ENCODE measurements around the gene UNC5A.

UNC5A gene

DNA sequence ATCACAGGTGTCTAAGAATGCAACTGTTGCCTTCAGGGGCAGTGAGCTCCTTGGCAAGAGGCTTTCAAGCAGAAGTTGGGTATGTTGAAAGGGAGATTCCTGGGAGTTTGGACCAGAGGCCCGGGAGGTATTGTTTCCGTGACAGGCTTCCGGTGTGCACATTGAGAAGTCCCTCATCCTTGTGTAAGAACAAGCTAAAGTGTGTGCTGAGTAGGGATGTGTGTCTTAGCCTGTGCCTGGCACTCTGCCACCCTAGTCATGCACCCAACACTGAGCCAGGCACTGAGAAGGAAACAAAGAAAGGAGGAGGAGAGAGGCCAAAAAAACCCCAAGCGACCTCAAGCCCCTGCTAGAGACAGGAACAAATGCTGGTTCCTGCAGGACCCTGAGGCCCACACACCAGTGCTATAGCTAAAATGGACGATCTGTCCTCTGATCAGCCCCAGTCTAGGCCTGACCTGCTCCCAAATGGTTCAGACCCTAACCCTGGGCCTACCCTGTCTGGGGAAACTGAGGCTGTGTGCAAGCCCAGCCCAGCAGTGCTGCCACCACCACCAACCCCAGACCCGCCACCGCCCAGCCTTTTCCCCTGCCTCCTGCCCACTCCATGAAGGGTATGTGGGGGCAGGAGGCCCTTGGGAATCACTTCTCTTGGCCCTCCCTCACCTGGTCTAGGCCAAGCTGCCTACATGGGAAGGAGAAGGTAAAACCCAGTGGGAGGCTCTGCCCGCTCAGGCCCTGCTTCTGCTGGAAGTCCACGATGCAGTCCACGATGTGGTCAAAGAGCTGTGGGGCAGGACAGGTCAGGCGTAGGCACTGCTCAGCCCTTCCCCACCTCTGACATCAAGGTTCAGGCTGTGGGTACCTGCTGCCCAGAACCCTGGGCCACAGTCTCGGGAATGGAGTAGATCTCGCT lies 76.2 kb downstream of the UNC5A start:
- no peaks in the 10 kb centered on the region for H3K4me1 Mint-ChIP-seq (ENCODE audit: low read depth)
- peaks cover under 1% of the 10 kb centered on the region for H3K27me3 Mint-ChIP-seq
- no peaks in the 10 kb centered on the region for H3K9me3 Mint-ChIP-seq (ENCODE audit: low read depth)
- H3K36me3 Mint-ChIP-seq = no peaks in the 10 kb centered on the region
- H3K27ac Mint-ChIP-seq = no peak overlapping the region
- no peak overlapping the region for H3K4me3 Mint-ChIP-seq

DNA sequence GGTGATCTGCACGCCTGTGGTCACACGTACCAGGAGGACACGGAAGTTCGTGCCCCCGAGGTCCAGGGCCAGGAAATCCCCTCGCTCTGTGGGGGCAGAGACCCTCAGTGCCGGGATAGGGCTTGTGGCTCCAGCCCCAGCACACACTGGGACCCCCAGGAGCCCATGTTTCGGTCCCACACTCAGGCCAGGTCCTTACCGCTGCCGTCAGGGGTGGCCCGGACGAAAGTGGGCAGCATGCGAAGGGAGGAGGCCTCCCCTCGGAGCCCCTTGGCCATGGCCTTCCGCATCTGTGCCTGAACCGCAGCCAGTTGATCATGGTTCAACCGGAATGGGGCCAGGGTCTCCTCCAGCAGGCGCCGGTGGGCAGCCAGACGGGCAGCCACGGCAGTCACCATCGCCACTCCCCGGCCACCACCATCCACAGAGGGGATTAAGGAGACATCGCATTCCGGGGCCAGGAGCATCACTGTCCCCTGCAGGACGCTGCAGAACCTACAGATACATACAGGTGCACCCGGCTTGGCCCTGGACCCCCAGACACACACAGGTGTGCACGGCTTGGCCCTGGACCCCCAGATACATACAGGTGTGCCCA lies 77.0 kb downstream of the UNC5A start:
- no peaks in the 10 kb centered on the region for H3K36me3 Mint-ChIP-seq
- no peaks in the 10 kb centered on the region for H3K4me1 Mint-ChIP-seq (ENCODE audit: low read depth)
- H3K27ac Mint-ChIP-seq = no peak overlapping the region
- peaks cover 5% of the 10 kb centered on the region for H3K27me3 Mint-ChIP-seq
- H3K4me3 Mint-ChIP-seq = no peak overlapping the region
- H3K9me3 Mint-ChIP-seq (ENCODE audit: low read depth) = no peaks in the 10 kb centered on the region

DNA sequence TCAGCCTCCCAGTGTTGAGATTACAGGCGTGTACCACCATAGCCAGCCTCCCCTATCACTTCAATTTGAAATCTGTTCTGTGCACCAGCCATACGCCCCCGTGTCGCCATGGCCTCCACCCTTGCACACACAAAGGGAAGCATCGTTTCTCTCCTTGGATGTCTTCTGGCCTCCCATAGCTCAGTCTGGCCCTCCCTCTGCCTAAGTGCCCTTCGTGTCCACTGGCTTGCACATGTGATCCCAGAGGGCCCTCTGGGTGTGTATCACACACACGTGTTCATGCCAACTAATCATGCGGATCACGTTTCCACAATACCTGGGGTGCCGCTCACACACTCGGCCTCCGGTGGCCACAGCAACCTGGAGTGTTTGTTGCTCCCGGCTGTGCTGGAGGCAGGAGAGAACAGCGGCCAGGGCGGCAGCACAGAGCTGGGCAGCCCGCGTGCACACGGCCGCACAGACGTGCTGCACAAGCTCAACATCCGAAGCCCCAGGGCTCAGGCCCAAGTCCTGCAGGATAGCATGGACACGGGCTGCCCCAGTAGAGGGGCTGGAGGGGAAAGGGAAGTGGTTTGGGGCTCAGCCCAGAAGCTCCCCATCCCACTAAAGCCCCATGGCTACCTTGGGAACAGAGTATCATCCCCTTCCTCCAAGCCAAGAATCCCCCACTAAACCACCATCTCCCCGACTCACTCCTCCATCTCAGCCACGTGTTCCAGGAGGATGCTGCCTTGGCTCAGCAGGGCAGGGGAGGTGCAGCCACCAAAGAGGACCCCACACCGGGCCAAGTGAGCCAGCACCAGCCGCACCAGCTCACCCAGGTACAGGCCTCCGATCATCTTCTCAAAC lies 77.9 kb downstream of the UNC5A start:
- Mint-ChIP-seq H3K4me1 (ENCODE audit: low read depth) (no peaks in the 10 kb centered on the region), H3K36me3 (no peaks in the 10 kb centered on the region), H3K27me3 (peaks cover 5% of the 10 kb centered on the region), H3K9me3 (ENCODE audit: low read depth) (no peaks in the 10 kb centered on the region), H3K4me3 (no peak overlapping the region), H3K27ac (no peak overlapping the region)

DNA sequence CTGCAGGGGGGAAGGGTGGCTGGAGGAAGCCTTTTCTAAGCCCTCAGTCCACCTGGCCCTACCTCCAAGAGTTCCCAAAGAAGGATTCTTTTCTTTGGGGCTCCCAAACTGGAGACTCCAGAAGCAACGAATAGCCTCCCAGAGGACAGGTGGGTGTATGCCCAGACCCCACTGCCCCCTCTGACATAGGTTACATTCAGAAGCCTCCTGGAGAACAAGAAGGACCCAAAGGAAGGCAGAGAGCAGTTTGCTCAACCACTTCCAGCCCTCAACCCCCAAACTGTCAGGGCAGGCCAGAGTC lies 78.5 kb downstream of the UNC5A start:
- Mint-ChIP-seq H3K9me3 (ENCODE audit: low read depth) (no peaks in the 10 kb centered on the region), H3K27ac (no peak overlapping the region), H3K36me3 (no peaks in the 10 kb centered on the region)

DNA sequence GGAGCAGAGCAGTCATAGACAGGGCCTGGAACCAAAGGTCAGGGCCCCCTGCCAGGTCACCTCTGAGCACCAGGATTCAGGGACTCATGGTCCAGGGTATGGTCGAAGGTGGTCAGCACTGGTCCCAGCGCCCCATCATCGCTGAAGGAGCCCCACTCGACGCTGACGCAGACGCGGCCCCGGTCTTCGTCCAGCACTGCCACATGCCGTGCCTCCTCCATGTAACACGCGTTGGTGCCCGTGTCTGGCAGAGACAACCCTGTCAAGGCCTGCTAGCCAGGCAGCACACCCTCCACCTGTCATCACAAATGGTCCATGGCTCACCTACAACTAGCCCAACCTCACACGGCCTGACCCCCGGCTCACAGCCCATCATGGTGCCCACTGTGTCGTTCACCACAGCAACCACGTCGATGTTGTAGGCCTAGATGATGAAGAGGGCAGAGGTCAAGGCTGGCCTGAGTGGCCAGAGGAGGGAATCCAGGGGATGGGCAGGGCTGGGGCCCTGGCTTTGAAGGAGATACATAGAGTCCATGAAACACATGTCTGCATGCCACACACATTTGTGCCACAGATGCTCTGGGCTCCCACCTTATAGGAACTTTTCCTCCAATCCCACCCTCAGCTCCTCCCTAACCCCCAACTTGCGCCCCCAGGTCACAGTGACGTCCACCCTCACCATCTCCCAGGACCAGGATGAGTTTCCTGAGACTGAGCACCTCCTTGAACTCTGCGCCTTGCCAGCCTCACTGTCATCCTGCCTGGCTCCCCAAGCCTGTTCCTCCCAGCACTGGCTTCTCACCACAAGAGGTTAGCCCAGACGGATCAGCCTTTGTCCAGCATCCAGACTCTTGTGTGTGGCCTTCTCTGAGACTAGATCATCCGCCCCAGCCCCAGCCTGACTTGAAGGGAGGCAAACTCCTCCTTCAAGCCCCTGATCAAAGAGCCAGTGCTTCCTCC lies 79.2 kb downstream of the UNC5A start:
- no peak overlapping the region for H3K27ac Mint-ChIP-seq
- no peaks in the 10 kb centered on the region for H3K4me1 Mint-ChIP-seq (ENCODE audit: low read depth)
- H3K4me3 Mint-ChIP-seq = no peak overlapping the region
- H3K36me3 Mint-ChIP-seq = no peaks in the 10 kb centered on the region
- no peaks in the 10 kb centered on the region for H3K9me3 Mint-ChIP-seq (ENCODE audit: low read depth)
- peaks cover 5% of the 10 kb centered on the region for H3K27me3 Mint-ChIP-seq

More for the DNA sequence above, 78.5 kb downstream of the UNC5A start:
- Mint-ChIP-seq H3K27me3 (peaks cover 5% of the 10 kb centered on the region), H3K4me1 (ENCODE audit: low read depth) (no peaks in the 10 kb centered on the region), H3K4me3 (no peak overlapping the region)

DNA sequence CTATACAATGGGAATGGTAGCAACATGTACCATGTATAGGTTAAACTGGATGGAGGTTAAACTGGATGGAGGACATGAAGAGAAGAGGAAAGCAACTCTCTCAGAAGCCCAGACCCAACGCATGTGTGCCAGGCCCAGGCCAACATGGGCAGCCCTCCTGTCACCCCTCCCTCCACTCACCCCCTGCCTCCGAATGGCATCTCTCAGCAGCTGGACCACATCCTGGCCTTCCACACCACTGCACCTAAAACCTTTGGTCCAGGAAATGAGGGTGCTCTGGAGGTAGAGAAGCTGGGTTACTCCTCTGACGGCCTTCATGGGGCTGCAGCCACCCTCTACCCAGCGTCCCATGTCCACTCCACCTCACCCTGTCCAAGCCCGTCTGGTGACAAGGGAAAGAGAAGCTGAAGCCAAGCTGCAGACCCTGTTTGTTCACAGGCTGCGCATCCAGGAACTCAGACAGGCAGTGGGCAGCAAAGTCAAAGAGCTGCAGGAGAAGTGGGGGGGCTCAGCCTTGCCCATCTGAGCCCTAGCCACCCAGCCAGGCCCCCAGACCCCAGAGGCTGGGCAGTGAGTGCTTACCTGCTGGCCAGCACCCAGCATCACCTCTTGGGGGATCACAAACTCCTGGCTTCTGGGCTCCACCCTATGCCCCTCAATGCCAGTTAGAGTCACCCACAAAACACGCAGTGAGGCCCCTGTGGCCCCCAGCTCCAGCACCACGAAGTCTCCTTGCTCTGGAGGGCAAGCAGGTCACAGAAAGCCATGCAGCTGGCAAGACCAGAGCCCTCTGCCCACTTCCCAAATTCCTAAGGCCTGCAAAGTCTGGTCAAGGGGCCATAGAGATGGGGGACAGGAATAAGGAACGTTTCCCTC lies 80.3 kb downstream of the UNC5A start:
- no peaks in the 10 kb centered on the region for H3K9me3 Mint-ChIP-seq (ENCODE audit: low read depth)
- no peaks in the 10 kb centered on the region for H3K4me1 Mint-ChIP-seq (ENCODE audit: low read depth)
- H3K27ac Mint-ChIP-seq = no peak overlapping the region
- no peaks in the 10 kb centered on the region for H3K36me3 Mint-ChIP-seq
- peaks cover 5% of the 10 kb centered on the region for H3K27me3 Mint-ChIP-seq
- H3K4me3 Mint-ChIP-seq = no peak overlapping the region

DNA sequence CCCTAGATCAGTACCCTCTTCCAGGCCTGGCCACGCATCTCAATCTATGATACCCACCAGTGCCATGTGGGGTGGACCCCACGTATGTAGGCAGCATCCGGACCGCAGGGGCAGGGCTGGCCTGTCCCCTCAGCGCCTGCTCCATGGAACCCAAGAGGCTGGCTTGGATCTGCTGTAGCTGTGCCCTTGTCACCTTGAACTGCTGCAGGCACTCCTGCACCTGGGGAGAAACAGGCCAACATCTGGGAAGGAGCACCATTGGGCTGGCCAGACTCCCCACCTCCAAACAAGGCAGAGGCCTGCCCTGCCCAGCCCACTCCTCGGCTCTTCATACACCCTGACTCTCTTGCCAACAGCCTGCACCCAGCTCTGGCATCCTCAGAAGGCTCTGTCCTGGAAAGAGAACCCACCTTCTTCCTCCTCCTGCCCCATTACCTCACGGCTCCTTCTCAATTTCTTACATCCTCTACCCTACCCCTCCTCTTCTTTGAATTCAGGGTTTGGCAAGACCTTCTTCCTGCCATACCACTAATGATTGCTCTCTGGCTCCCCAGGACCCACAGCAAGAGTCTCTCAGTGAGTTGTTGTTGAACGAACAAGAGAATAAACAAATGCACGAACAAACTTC lies 81.1 kb downstream of the UNC5A start:
- Mint-ChIP-seq H3K36me3 (no peaks in the 10 kb centered on the region), H3K4me1 (ENCODE audit: low read depth) (peaks cover 2% of the 10 kb centered on the region), H3K4me3 (no peak overlapping the region), H3K9me3 (ENCODE audit: low read depth) (no peaks in the 10 kb centered on the region), H3K27ac (no peak overlapping the region), H3K27me3 (peaks cover 5% of the 10 kb centered on the region)

DNA sequence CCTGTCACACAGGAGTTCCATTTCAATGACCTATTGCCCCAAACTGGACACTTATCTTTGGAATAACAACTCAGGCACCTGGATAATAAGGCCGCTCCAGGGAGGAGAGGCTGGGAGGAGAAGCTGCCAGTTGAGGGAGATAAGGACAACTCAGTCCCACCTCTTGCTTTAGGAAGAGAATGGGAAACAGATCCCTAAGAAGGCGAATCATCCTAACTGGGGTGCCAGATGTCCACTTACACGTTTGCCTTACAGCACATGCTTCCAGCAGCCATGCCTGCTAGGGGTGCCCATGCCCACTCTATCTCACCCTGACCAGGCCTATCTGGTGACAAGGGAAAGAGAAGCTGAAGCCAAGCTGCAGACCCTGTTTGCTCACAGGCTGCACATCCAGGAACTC lies 82.3 kb downstream of the UNC5A start:
- Mint-ChIP-seq H3K27ac (no peak overlapping the region), H3K4me1 (ENCODE audit: low read depth) (peaks cover 2% of the 10 kb centered on the region), H3K36me3 (no peaks in the 10 kb centered on the region), H3K4me3 (no peak overlapping the region), H3K9me3 (ENCODE audit: low read depth) (no peaks in the 10 kb centered on the region), H3K27me3 (peaks cover 9% of the 10 kb centered on the region)

DNA sequence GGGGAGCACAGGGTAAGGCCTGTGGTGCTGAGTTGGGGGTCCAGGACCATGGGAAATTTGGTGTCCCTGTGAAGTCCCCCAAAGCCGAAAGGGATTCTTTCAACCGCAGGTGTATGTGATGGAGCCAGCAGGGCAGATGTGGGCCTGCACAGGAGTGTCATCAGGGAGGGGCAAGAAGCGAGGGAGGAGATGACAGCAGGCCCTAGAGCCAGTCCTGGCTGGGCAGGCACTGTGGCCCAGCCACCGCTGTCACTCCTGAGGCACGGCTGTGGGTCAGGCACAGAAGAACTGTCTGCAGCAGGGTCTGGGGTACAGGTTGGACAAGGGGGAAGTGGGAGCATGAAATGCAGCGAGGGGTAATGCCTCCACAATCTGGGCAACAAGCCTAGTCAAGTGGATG lies 83.9 kb downstream of the UNC5A start:
- no peaks in the 10 kb centered on the region for H3K9me3 Mint-ChIP-seq (ENCODE audit: low read depth)
- H3K4me1 Mint-ChIP-seq (ENCODE audit: low read depth) = peaks cover 7% of the 10 kb centered on the region
- H3K27ac Mint-ChIP-seq = no peak overlapping the region
- H3K4me3 Mint-ChIP-seq = no peak overlapping the region
- H3K27me3 Mint-ChIP-seq = peaks cover 9% of the 10 kb centered on the region
- no peaks in the 10 kb centered on the region for H3K36me3 Mint-ChIP-seq

DNA sequence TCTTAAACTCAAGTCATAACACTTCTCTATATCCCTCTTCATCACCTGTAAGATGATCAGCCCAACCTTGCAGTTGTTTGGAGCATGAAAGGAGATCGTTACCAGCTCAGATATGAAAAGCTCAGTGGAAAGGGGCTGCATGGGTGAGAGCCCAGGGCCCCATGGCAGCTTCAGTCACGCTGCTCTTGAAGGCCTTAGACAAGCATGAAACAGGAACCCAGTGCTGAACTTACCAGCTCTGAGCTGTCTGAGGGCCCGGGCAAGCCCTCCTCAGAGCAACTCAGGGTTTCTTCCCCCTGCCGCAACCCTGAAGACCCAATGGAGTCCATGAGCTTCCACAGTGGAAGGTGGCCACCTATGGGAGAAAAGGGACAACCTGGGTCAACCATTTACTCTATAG lies 85.5 kb downstream of the UNC5A start:
- no peaks in the 10 kb centered on the region for H3K36me3 Mint-ChIP-seq
- H3K4me1 Mint-ChIP-seq (ENCODE audit: low read depth) = peaks cover 13% of the 10 kb centered on the region
- H3K9me3 Mint-ChIP-seq (ENCODE audit: low read depth) = no peaks in the 10 kb centered on the region
- H3K4me3 Mint-ChIP-seq = no peak overlapping the region
- no peak overlapping the region for H3K27ac Mint-ChIP-seq
- peaks cover 9% of the 10 kb centered on the region for H3K27me3 Mint-ChIP-seq

DNA sequence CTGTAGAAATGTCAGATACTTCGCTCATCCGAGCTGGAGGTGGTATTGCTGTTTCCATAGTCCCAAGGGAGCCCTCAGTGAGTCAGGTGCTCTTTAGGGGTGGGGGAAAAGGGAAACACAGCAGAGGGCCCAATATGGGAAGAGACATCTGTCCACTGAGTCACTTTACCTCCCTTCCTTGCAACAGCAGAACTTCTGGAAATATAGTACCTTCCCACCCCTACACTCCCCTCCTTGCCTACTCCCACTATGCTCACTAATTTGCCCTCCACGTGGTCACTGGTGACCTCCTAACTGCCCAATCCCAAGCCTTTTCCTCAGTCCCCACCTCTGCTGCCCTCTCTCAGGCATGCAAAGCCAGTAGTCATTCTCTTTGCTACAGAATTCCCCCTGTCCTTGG lies 86.9 kb downstream of the UNC5A start:
- Mint-ChIP-seq H3K9me3 (ENCODE audit: low read depth) (no peaks in the 10 kb centered on the region), H3K36me3 (peaks cover 2% of the 10 kb centered on the region), H3K27ac (no peak overlapping the region), H3K4me1 (ENCODE audit: low read depth) (peaks cover 25% of the 10 kb centered on the region), H3K27me3 (peaks cover 4% of the 10 kb centered on the region), H3K4me3 (no peak overlapping the region)

DNA sequence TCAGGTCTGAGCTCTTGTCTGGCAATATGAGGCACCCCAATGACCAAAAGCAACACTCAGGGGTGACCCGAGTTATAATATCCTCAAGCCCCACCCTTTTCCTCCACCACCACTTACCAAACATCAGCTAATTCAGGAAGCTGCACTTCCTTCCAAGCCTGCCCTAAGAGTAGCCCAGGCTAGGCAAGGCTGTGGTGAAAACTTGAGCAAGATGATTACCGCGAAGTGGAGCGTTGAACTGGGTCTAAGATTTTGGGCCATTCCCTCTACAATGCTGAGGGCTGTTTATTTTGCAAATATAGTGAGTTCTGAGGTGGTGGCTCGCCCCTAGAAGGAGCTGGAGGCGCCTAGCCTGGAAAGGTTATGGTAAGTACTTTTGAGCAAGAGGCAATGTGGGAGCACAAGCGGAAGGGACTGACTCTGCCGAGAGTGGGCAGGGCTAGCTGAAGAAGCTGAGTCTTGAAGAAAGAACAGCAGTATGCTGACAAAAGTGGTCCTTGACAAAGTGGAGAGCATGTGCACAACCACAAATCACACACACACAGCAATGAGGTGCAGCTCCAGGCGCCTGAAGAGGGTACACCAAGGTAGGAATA lies 89.0 kb downstream of the UNC5A start, which contains the start of gene HK3:
HK3 (minus strand) TSS at position 51 of the 596 bp plus-strand sequence. CDS start 3,187 bp downstream, outside the sequence.
- Mint-ChIP-seq H3K9me3 (ENCODE audit: low read depth) (no peaks in the 10 kb centered on the region), H3K27ac (peak within 1 kb of the TSS; percentile 59)

More for the DNA sequence above, 89.0 kb downstream of the UNC5A start, which contains the start of gene HK3:
- H3K4me3 Mint-ChIP-seq = no peak within 1 kb of the TSS
- H3K36me3 Mint-ChIP-seq = peaks cover 7% of the 10 kb centered on the region
- peaks cover 34% of the 10 kb centered on the region for H3K4me1 Mint-ChIP-seq (ENCODE audit: low read depth)
- H3K27me3 Mint-ChIP-seq = peaks cover 4% of the 10 kb centered on the region
